Esophagus muscularis mucosa (tissue), 4 donors: ENCODE data around the gene TTC3.
"Not testable (repeated sequence)": the region's sequence is repeated elsewhere in the genome, so short reads cannot be mapped to it uniquely, and the experiment has no call there.

Experiments
- CTCF ChIP-seq, 3 experiments: fragments of 200-600 bp in 2 of 3; fragments of 450-650 bp in 1 of 3; sonication (generic) in 2 of 3; IDR thresholded peaks; one replicate each; pipeline ENCODE4 v1.5.1; 2017 to 2019; ENCODE audit warnings: antibody characterized with exemption in 3 of 3, mild to moderate bottlenecking in 2 of 3, moderate library complexity in 1 of 3
- EP300 ChIP-seq: sonication (generic); formaldehyde crosslinking; IDR thresholded peaks from one replicate; pipeline ENCODE4 v1.6.1; 2017; ENCODE audit warnings: antibody characterized with exemption
- POLR2AphosphoS5 ChIP-seq, 2 donors: sonication (generic); formaldehyde crosslinking; IDR thresholded peaks; one replicate each; pipeline ENCODE4 v1.6.1; 2017; ENCODE audit warnings: antibody characterized with exemption in 2 of 2

DNA sequence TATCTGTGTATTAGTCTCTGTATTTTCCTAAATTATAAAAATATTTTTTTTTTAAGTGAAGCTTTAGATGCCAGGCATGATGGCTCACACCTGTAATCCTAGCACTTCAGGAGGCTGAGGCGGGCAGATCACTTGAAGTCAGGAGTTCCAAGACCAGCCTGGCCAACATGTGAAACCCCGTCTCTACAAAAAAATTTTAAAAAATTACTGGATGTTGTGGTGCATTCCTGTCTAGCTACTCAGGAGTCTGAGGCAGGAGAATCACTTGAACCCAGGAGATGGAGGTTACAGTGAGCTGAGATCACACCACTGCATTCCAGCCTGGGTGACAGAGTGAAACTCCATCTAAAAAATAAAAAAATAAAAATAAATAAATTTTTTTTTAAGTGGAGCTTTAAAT, 43.4 kb downstream of the TTC3 start:
- TF ChIP-seq CTCF (IDR thresholded peaks at IDR 0.05); POLR2AphosphoS5 (IDR thresholded peaks at IDR 0.05); EP300: not testable (repeated sequence)
